GM23338 (cell line): ENCODE data around the gene USP27X. TPM values are rescaled to one million over a fixed set of nuclear protein-coding genes. Genes with fewer than 3 reads are reported as not detected.

Experiments
- ATAC-seq: fragments of 200-7000 bp; cut with Tn5 transposase; 3 replicates; pipeline ENCODE4 v1.9.1; 2020
- DNase-seq: peaks from one replicate; pipeline ENCODE4 v3.0.0-alpha.2; 2015; ENCODE audit warnings: low spot score
- H2AFZ ChIP-seq: fragments of 200-600 bp; sonication (generic); 2 replicates; pipeline ENCODE4 v1.8.0; 2016; ENCODE audit warnings: antibody characterized with exemption, mild to moderate bottlenecking, moderate library complexity
- H3F3A ChIP-seq: fragments of 200-600 bp; sonication (generic); replicated peaks from 2 replicates; pipeline ENCODE4 v1.8.0; 2017; ENCODE audit warnings: antibody characterized with exemption, mixed run types, low read depth
- H3K27ac ChIP-seq: fragments of 200-600 bp; sonication (generic); 2 replicates; pipeline ENCODE4 v1.6.1; 2016; ENCODE audit warnings: low read depth
- H3K27me3 ChIP-seq: fragments of 200-600 bp; sonication (generic); 2 replicates; pipeline ENCODE4 v1.8.0; 2016; ENCODE audit warnings: mild to moderate bottlenecking, mixed run types, moderate library complexity; ENCODE audit not compliant: insufficient read depth
- H3K36me3 ChIP-seq: fragments of 200-600 bp; sonication (generic); 2 replicates; pipeline ENCODE4 v1.8.0; 2016; ENCODE audit warnings: mild to moderate bottlenecking; ENCODE audit not compliant: insufficient read depth
- H3K4me1 ChIP-seq: fragments of 200-600 bp; sonication (generic); 2 replicates; pipeline ENCODE4 v1.8.0; 2016; ENCODE audit warnings: mild to moderate bottlenecking, moderate library complexity; ENCODE audit not compliant: insufficient read depth
- H3K4me2 ChIP-seq: fragments of 200-600 bp; sonication (generic); 2 replicates; pipeline ENCODE4 v1.7.1; 2017; ENCODE audit warnings: mixed run types
- H3K4me3 ChIP-seq: fragments of 200-600 bp; sonication (generic); 2 replicates; pipeline ENCODE4 v1.6.1; 2016; ENCODE audit warnings: mixed run types
- H3K79me2 ChIP-seq: fragments of 200-600 bp; sonication (generic); replicated peaks from 2 replicates; pipeline ENCODE4 v1.8.0; 2017; ENCODE audit warnings: mild to moderate bottlenecking; ENCODE audit not compliant: insufficient read depth
- H3K9me2 ChIP-seq: fragments of 200-600 bp; sonication (generic); 2 replicates; pipeline ENCODE4 v1.8.0; 2017; ENCODE audit not compliant: insufficient read depth
- H4K20me1 ChIP-seq: fragments of 200-600 bp; sonication (generic); replicated peaks from 2 replicates; pipeline ENCODE4 v1.8.0; 2017; ENCODE audit warnings: mild to moderate bottlenecking; ENCODE audit not compliant: insufficient read depth
- H3K27ac Mint-ChIP-seq: 2 replicates; pipeline ENCODE4 v1.8.0; 2020; ENCODE audit warnings: inconsistent platforms, mild to moderate bottlenecking, moderate library complexity, mixed read lengths
- H3K27me3 Mint-ChIP-seq: 3 replicates; pipeline ENCODE4 v1.8.0; 2022; ENCODE audit warnings: low read depth, mild to moderate bottlenecking, moderate library complexity, mixed read lengths, inconsistent platforms; ENCODE audit not compliant: insufficient read depth, poor library complexity
- H3K36me3 Mint-ChIP-seq: 3 replicates; pipeline ENCODE4 v1.8.0; 2021; ENCODE audit warnings: low read depth, mild to moderate bottlenecking, inconsistent platforms, moderate library complexity, mixed read lengths
- H3K4me1 Mint-ChIP-seq: 3 replicates; pipeline ENCODE4 v1.8.0; 2020; ENCODE audit warnings: mild to moderate bottlenecking, inconsistent platforms, mixed read lengths
- H3K4me3 Mint-ChIP-seq: 3 replicates; pipeline ENCODE4 v1.8.0; 2021; ENCODE audit warnings: moderate library complexity, mild to moderate bottlenecking, inconsistent platforms, mixed read lengths
- H3K9me3 Mint-ChIP-seq: 3 replicates; pipeline ENCODE4 v1.8.0; 2020; ENCODE audit warnings: moderate library complexity, mild to moderate bottlenecking, inconsistent platforms, mixed read lengths
- CTCF ChIP-seq, 2 experiments: fragments of 200-600 bp in 1 of 2; sonication (generic) in 1 of 2; conservative IDR thresholded peaks; 2 replicates each; pipeline versions ENCODE4 v1.5.1 to v1.6.1; 2016 to 2017; ENCODE audit warnings: antibody characterized with exemption in 2 of 2, low read depth in 2 of 2, mild to moderate bottlenecking in 2 of 2, moderate library complexity in 1 of 2
- polyA plus RNA-seq: library from polyadenylated mRNA; unstranded; fragments of >200 nt; fragmentation: Nextera tagmentation; extraction: Ambion mirVana; gene quantifications from 2 replicates; pipeline ENCODE4 v1.2.1, GENCODE V29; 2016
- total RNA-seq: library from RNA; depleted of rRNA; stranded (reverse); fragments of >200 nt; shearing (Covaris generic); gene quantifications from 2 replicates; pipeline ENCODE4 v1.2.3, GENCODE V29; 2014
- TF ChIP-seq, protein P1 (sequence below): IDR thresholded peaks from one replicate; pipeline ENCODE4 v1.6.1; 2018; ENCODE audit warnings: antibody characterized with exemption; ENCODE audit not compliant: unreplicated experiment

Gene USP27X
- total and polyA plus RNA-seq, 2 experiments from 2014 or later = 1.1 to 5.0 TPM

DNA sequence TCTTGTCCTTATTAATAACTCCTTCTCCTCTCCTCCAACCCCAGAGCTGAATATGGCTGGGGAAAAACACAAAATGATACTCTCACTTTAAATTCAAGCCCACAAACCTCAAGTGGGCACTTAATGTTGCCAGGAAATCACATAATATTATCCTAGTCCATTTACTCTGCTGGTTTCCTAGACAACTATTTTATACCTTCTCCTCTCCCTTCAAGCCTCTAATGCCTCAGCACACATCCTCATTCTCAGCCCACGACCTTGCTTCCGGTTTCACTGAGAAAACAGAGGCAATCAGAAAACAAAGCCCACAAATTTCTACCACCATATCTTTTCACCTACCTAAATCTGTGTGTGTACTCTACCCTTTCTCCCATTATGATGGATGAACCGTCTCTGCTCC is 31.1 kb downstream of the USP27X start (continued):
- TF ChIP-seq, protein P1, sequence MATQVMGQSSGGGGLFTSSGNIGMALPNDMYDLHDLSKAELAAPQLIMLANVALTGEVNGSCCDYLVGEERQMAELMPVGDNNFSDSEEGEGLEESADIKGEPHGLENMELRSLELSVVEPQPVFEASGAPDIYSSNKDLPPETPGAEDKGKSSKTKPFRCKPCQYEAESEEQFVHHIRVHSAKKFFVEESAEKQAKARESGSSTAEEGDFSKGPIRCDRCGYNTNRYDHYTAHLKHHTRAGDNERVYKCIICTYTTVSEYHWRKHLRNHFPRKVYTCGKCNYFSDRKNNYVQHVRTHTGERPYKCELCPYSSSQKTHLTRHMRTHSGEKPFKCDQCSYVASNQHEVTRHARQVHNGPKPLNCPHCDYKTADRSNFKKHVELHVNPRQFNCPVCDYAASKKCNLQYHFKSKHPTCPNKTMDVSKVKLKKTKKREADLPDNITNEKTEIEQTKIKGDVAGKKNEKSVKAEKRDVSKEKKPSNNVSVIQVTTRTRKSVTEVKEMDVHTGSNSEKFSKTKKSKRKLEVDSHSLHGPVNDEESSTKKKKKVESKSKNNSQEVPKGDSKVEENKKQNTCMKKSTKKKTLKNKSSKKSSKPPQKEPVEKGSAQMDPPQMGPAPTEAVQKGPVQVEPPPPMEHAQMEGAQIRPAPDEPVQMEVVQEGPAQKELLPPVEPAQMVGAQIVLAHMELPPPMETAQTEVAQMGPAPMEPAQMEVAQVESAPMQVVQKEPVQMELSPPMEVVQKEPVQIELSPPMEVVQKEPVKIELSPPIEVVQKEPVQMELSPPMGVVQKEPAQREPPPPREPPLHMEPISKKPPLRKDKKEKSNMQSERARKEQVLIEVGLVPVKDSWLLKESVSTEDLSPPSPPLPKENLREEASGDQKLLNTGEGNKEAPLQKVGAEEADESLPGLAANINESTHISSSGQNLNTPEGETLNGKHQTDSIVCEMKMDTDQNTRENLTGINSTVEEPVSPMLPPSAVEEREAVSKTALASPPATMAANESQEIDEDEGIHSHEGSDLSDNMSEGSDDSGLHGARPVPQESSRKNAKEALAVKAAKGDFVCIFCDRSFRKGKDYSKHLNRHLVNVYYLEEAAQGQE = no peak
- TF ChIP-seq CTCF (conservative IDR thresholded peaks at IDR 0.05; ENCODE audit: low read depth in 2 of 2) = no peak

DNA sequence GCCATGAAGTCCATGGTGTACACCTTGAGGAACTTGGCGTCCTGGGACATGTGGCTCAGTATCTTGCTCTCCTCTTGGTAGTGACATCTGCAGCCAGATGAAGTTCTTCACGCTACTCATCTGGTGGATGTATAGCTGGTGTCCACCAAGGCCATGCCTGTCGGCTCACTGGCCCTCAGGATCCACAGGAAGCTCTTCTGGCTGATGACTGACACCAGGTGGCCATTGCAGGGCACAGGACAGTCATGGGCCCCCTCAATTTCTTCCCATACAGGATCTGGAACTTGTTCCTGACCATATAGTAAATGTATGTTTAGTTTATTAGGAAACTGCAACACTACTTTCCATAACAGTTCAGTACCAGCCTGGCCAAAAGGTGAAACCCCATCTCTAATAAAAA is 32.8 kb downstream of the USP27X start:
- Mint-ChIP-seq H3K27ac (no peak overlapping the region), H3K4me3 (no peak overlapping the region), H3K27me3 (no peaks in the 10 kb centered on the region), H3K4me1 (no peaks in the 10 kb centered on the region), H3K9me3 (no peaks in the 10 kb centered on the region), H3K36me3 (no peaks in the 10 kb centered on the region)
- ATAC-seq (no peak), DNase-seq (no peak)
- Histone ChIP-seq H4K20me1 (no peaks in the 10 kb centered on the region), H3K36me3 (no peaks in the 10 kb centered on the region), H3K27ac (no peak overlapping the region), H3K4me2 (no peak overlapping the region), H3K4me1 (no peaks in the 10 kb centered on the region), H3K79me2 (no peaks in the 10 kb centered on the region), H3K9me2 (no peaks in the 10 kb centered on the region), H2AFZ (no peak overlapping the region), H3F3A (no peaks in the 10 kb centered on the region), H3K27me3 (no peaks in the 10 kb centered on the region), H3K4me3 (no peak overlapping the region)
- TF ChIP-seq, protein P1 = no peak
- peak in 1 of 2 experiments; percentile 33; a peak in 2 of 4 replicates for TF ChIP-seq CTCF (conservative IDR thresholded peaks at IDR 0.05; ENCODE audit: low read depth in 2 of 2)
